ENCODE results near the gene TNFRSF17.

Gene TNFRSF17

GRCh38 chr16:12009462-12009861 lies 44.5 kb downstream of the TNFRSF17 start:
- no peak for DNase-seq

- peak in 1 of 5 donors; percentile 4 for DNase-seq
Observed at GRCh38 chr16:12009922-12010321, 44.9 kb downstream of the TNFRSF17 start.

- no peak for DNase-seq
Observed at GRCh38 chr16:12010388-12011251, 45.6 kb downstream of the TNFRSF17 start.

- no peak for DNase-seq
Observed at GRCh38 chr16:12011565-12011964, 46.6 kb downstream of the TNFRSF17 start.

- DNase-seq, result no peak
Observed at GRCh38 chr16:12016291-12016947, 51.4 kb downstream of the TNFRSF17 start.

GRCh38 chr16:12017558-12017957 lies 52.5 kb downstream of the TNFRSF17 start:
- no peak for DNase-seq
